ENCODE results near the gene RAB39A.

DNA sequence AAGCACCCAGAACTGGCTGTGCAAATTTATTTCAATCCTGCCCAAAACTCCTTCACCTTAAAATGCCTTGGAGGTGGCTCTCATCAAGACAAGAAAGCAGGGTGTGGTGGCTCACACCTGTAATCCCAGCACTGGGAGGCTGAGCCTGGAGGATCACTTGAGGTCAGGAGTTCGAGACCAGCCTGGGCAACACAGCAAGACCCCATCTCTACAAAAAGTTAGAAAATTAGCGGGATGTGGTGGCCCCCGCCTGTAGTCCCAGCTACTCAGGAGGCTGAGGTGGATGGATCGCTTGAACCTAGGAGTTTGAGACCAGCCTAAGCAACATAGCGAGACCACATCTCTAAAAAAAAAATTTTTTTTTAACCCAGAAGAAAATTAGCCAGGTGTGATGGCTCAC lies 689 bp upstream of the RAB39A start:
- TF ChIP-seq, protein P1, sequence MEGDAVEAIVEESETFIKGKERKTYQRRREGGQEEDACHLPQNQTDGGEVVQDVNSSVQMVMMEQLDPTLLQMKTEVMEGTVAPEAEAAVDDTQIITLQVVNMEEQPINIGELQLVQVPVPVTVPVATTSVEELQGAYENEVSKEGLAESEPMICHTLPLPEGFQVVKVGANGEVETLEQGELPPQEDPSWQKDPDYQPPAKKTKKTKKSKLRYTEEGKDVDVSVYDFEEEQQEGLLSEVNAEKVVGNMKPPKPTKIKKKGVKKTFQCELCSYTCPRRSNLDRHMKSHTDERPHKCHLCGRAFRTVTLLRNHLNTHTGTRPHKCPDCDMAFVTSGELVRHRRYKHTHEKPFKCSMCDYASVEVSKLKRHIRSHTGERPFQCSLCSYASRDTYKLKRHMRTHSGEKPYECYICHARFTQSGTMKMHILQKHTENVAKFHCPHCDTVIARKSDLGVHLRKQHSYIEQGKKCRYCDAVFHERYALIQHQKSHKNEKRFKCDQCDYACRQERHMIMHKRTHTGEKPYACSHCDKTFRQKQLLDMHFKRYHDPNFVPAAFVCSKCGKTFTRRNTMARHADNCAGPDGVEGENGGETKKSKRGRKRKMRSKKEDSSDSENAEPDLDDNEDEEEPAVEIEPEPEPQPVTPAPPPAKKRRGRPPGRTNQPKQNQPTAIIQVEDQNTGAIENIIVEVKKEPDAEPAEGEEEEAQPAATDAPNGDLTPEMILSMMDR (IDR thresholded peaks at IDR 0.05), result no peak
- no peak for TF ChIP-seq POLR2A (IDR thresholded peaks at IDR 0.05)

Data from testis (tissue), 2 donors.